Activated CD8-positive, alpha-beta T cell treated with anti-CD3 and anti-CD28 coated beads for 36 hours (primary cell): Measurements from ENCODE around the gene SHC2. TPM values are rescaled to one million over a fixed set of nuclear protein-coding genes. Genes with fewer than 3 reads are reported as not detected.

Experiments used
- ATAC-seq: fragments of 200-7000 bp; cut with Tn5 transposase; one replicate; pipeline ENCODE4 v1.10.0; 2021; ENCODE audit warnings: mild to moderate bottlenecking, moderate library complexity
- CTCF ChIA-PET: fragments of 350-600 bp; sonication (Branson Sonifier 250); formaldehyde crosslinking; loops from one replicate; lab custom pipeline; 2021; ENCODE audit warnings: antibody characterized with exemption; lab: Charles Lee
- POLR2A ChIA-PET: fragments of 350-600 bp; sonication (Branson Sonifier 250); formaldehyde crosslinking; loops from one replicate; lab custom pipeline; 2021; ENCODE audit warnings: antibody characterized with exemption; lab: Charles Lee
- DNase-seq: peaks from one replicate; pipeline ENCODE4 v3.0.0-alpha.2; 2020
- H3K27ac Mint-ChIP-seq: one replicate; pipeline ENCODE4 v1.8.0; 2021; ENCODE audit warnings: mild to moderate bottlenecking, mixed read lengths
- H3K27me3 Mint-ChIP-seq: one replicate; pipeline ENCODE4 v1.8.0; 2021; ENCODE audit warnings: mixed read lengths
- H3K36me3 Mint-ChIP-seq: one replicate; pipeline ENCODE4 v1.8.0; 2021; ENCODE audit warnings: low read depth, mixed read lengths
- H3K4me1 Mint-ChIP-seq: one replicate; pipeline ENCODE4 v1.8.0; 2021; ENCODE audit warnings: low read depth, mixed read lengths
- H3K4me3 Mint-ChIP-seq: one replicate; pipeline ENCODE4 v1.8.0; 2021; ENCODE audit warnings: mild to moderate bottlenecking, moderate library complexity, mixed read lengths
- H3K9me3 Mint-ChIP-seq: one replicate; pipeline ENCODE4 v1.8.0; 2021; ENCODE audit warnings: mixed read lengths
- CTCF ChIP-seq: fragments of 200-600 bp; IDR thresholded peaks from one replicate; pipeline ENCODE4 v1.8.0; 2022; ENCODE audit warnings: antibody characterized with exemption, mild to moderate bottlenecking
- intact Hi-C: fragments of 100-400 bp; cut with micrococcal nuclease; formaldehyde crosslinking; loops from one replicate; pipeline ENCODE4 v1.10.0; 2022
- total RNA-seq, 2 experiments: library from RNA; stranded (reverse); gene quantifications; one replicate each; pipeline ENCODE4 v1.2.3, GENCODE V29; 2021

SHC2 gene
- total RNA-seq, 2 experiments from 2014 or later, result 0.25 to 0.45 TPM

GRCh38 chr19:492091-492531 lies 31.3 kb upstream of the SHC2 start:
- H3K4me3 Mint-ChIP-seq, result no peak overlapping the region
- CTCF ChIA-PET, result interaction anchor here (2.5 kb wide), 1 partner anchor 14 kb away, joined by 12 read pairs; no protein-coding TSS in a partner anchor
- H3K27me3 Mint-ChIP-seq, result peaks cover 6% of the 10 kb centered on the region
- TF ChIP-seq CTCF, result no peak
- DNase-seq, result peak; percentile 57
- POLR2A ChIA-PET, result interaction anchor here (2.1 kb wide), 1 partner anchor 13 kb away, joined by 5 read pairs; no protein-coding TSS in a partner anchor
- H3K4me1 Mint-ChIP-seq, result peaks cover 4% of the 10 kb centered on the region
- intact Hi-C loops, result no loop called here
- H3K36me3 Mint-ChIP-seq, result no peaks in the 10 kb centered on the region
- no peak overlapping the region for H3K27ac Mint-ChIP-seq
- peaks cover 2% of the 10 kb centered on the region for H3K9me3 Mint-ChIP-seq
- peak; percentile 19 for ATAC-seq

- no peak for TF ChIP-seq CTCF
- ChIA-PET CTCF (interaction anchor here (1.1 to 2.5 kb wide), 3 partner anchors 15 to 42 kb away, joined by 3 to 12 read pairs (median 5); no protein-coding TSS in a partner anchor), POLR2A (interaction anchor here (2.1 kb wide), 1 partner anchor 14 kb away, joined by 5 read pairs; no protein-coding TSS in a partner anchor)
- peaks cover 4% of the 10 kb centered on the region for H3K4me1 Mint-ChIP-seq
- DNase-seq, result no peak
- H3K27me3 Mint-ChIP-seq, result peaks cover 7% of the 10 kb centered on the region
- H3K9me3 Mint-ChIP-seq, result peaks cover 2% of the 10 kb centered on the region
- no peak overlapping the region for H3K27ac Mint-ChIP-seq
- H3K4me3 Mint-ChIP-seq, result no peak overlapping the region
- no peaks in the 10 kb centered on the region for H3K36me3 Mint-ChIP-seq
- ATAC-seq, result no peak
- intact Hi-C loops, result no loop called here
Measured at GRCh38 chr19:491146-491741, 30.4 kb upstream of the SHC2 start.

- intact Hi-C loops, result no loop called here
- DNase-seq, result peak; percentile 28
- peak; percentile 21 for ATAC-seq
- CTCF ChIA-PET, result interaction anchor here (0.9 to 1.0 kb wide), 2 partner anchors 17 to 21 kb away, joined by 8 to 9 read pairs; no protein-coding TSS in a partner anchor
- no peak for TF ChIP-seq CTCF
- peaks cover 11% of the 10 kb centered on the region for H3K27me3 Mint-ChIP-seq
- H3K4me1 Mint-ChIP-seq, result peaks cover 3% of the 10 kb centered on the region
- H3K36me3 Mint-ChIP-seq, result no peaks in the 10 kb centered on the region
- POLR2A ChIA-PET, result no interaction called here
- H3K27ac Mint-ChIP-seq, result peak overlapping the region; percentile 62
- peak overlapping the region; percentile 81 for H3K4me3 Mint-ChIP-seq
- H3K9me3 Mint-ChIP-seq, result peaks cover 2% of the 10 kb centered on the region
Measured at GRCh38 chr19:489418-490196, 28.8 kb upstream of the SHC2 start.

GRCh38 chr19:488505-489417 lies 27.9 kb upstream of the SHC2 start:
- H3K4me1 Mint-ChIP-seq, result peaks cover 3% of the 10 kb centered on the region
- ATAC-seq (peak; percentile 83), DNase-seq (peak; percentile 92)
- intact Hi-C loops, result no loop called here
- peaks cover 2% of the 10 kb centered on the region for H3K9me3 Mint-ChIP-seq
- TF ChIP-seq CTCF, result no peak
- peak overlapping the region; percentile 81 for H3K4me3 Mint-ChIP-seq
- H3K27ac Mint-ChIP-seq, result peak overlapping the region; percentile 94
- ChIA-PET POLR2A (no interaction called here), CTCF (interaction anchor here (0.9 to 1.0 kb wide), 2 partner anchors 18 to 22 kb away, joined by 8 to 9 read pairs; no protein-coding TSS in a partner anchor)
- H3K36me3 Mint-ChIP-seq, result no peaks in the 10 kb centered on the region
- peaks cover 13% of the 10 kb centered on the region for H3K27me3 Mint-ChIP-seq
